Neural cell (in vitro differentiated cells): ENCODE measurements around the gene ALLC. TPM values are rescaled to one million over a fixed set of nuclear protein-coding genes. Genes with fewer than 3 reads are reported as not detected.

Experiments used
- H2AFZ ChIP-seq: fragments of 200-600, 300-800 bp; sonication (generic), shearing (Covaris generic); 2 replicates; pipeline ENCODE4 v1.6.0; 2014; ENCODE audit warnings: low read depth, mild to moderate bottlenecking, antibody characterized with exemption, low read length, moderate library complexity
- H3F3A ChIP-seq: fragments of 200-600 bp; shearing (Covaris generic); 2 replicates; pipeline ENCODE4 v1.6.1; 2016; ENCODE audit warnings: mild to moderate bottlenecking, moderate library complexity, mixed read lengths, antibody characterized with exemption, low read length; ENCODE audit not compliant: insufficient read depth, poor library complexity, severe bottlenecking
- H3K27ac ChIP-seq: fragments of 200-600, 300-800 bp; sonication (generic), shearing (Covaris generic); 2 replicates; pipeline ENCODE4 v1.5.1; 2014; ENCODE audit warnings: mild to moderate bottlenecking, low read length, moderate library complexity
- H3K27me3 ChIP-seq: fragments of 300-800, 200-600 bp; sonication (generic), shearing (Covaris generic); 2 replicates; pipeline ENCODE4 v1.6.0; 2014; ENCODE audit warnings: mild to moderate bottlenecking, low read depth, low read length, moderate library complexity; ENCODE audit not compliant: insufficient read depth
- H3K36me3 ChIP-seq: fragments of 300-800, 200-600 bp; sonication (generic), shearing (Covaris generic); 2 replicates; pipeline ENCODE4 v1.5.1; 2014; ENCODE audit warnings: mild to moderate bottlenecking, antibody characterized with exemption, low read length, moderate library complexity; ENCODE audit not compliant: insufficient read depth
- H3K4me2 ChIP-seq: fragments of 300-800, 200-600 bp; sonication (generic), shearing (Covaris generic); 2 replicates; pipeline ENCODE4 v1.6.0; 2014; ENCODE audit warnings: mild to moderate bottlenecking, low read length
- H3K4me3 ChIP-seq: fragments of 300-800, 200-600 bp; sonication (generic), shearing (Covaris generic); 2 replicates; pipeline ENCODE4 v1.5.1; 2014; ENCODE audit warnings: mild to moderate bottlenecking, low read length, moderate library complexity
- H3K79me2 ChIP-seq: fragments of 200-600 bp; shearing (Covaris generic); replicated peaks from 2 replicates; pipeline ENCODE4 v1.6.0; 2014; ENCODE audit warnings: mild to moderate bottlenecking, low read length, moderate library complexity; ENCODE audit not compliant: insufficient read depth
- H3K9ac ChIP-seq: fragments of 300-800, 200-600 bp; sonication (generic), shearing (Covaris generic); 2 replicates; pipeline ENCODE4 v1.6.1; 2016; ENCODE audit warnings: mild to moderate bottlenecking, low read length, mixed read lengths
- H3K9me2 ChIP-seq: fragments of 200-600 bp; shearing (Covaris generic); 2 replicates; pipeline ENCODE4 v1.6.1; 2016; ENCODE audit warnings: mild to moderate bottlenecking, low read length, mixed read lengths; ENCODE audit not compliant: insufficient read depth
- H3K9me3 ChIP-seq: fragments of 200-600, 300-800 bp; sonication (generic), shearing (Covaris generic); 2 replicates; pipeline ENCODE4 v1.6.1; 2016; ENCODE audit warnings: mild to moderate bottlenecking, mixed run types, low read length, moderate library complexity, mixed read lengths
- H4K20me1 ChIP-seq: fragments of 200-600 bp; shearing (Covaris generic); 2 replicates; pipeline ENCODE4 v1.6.1; 2016; ENCODE audit warnings: mild to moderate bottlenecking, mixed run types; ENCODE audit not compliant: insufficient read depth
- EP300 ChIP-seq: fragments of 450-650 bp; conservative IDR thresholded peaks from 2 replicates; pipeline ENCODE4 v1.6.1; 2014; ENCODE audit warnings: antibody characterized with exemption, mild to moderate bottlenecking, moderate library complexity; ENCODE audit not compliant: poor library complexity, severe bottlenecking
- EZH2 ChIP-seq: fragments of 200-600, 300-800 bp; shearing (Covaris generic), sonication (generic); IDR thresholded peaks from 2 replicates; pipeline ENCODE4 v1.6.1; 2014; ENCODE audit warnings: antibody characterized with exemption, low read length, borderline replicate concordance, mild to moderate bottlenecking; ENCODE audit not compliant: insufficient read depth, poor library complexity, severe bottlenecking
- MXI1 ChIP-seq: fragments of 450-650 bp; conservative IDR thresholded peaks from 2 replicates; pipeline ENCODE4 v1.6.1; 2014; ENCODE audit warnings: antibody characterized with exemption, mild to moderate bottlenecking; ENCODE audit not compliant: poor library complexity, severe bottlenecking
- POLR2AphosphoS5 ChIP-seq: IDR thresholded peaks from 2 replicates; pipeline ENCODE4 v1.6.1; 2012
- RAD21 ChIP-seq: fragments of 450-650 bp; conservative IDR thresholded peaks from 2 replicates; pipeline ENCODE4 v1.6.1; 2014; ENCODE audit warnings: antibody characterized with exemption, mild to moderate bottlenecking, moderate library complexity
- SMC3 ChIP-seq: fragments of 450-650 bp; conservative IDR thresholded peaks from 2 replicates; pipeline ENCODE4 v1.6.1; 2014; ENCODE audit warnings: antibody characterized with exemption, mild to moderate bottlenecking, moderate library complexity; ENCODE audit not compliant: poor library complexity
- TAF1 ChIP-seq: IDR thresholded peaks from 2 replicates; pipeline ENCODE4 v1.6.1; 2012; ENCODE audit warnings: low read depth
- polyA plus RNA-seq: library from polyadenylated mRNA; depleted of rRNA; stranded (reverse); fragments of >200 nt; gene quantifications from 2 replicates; pipeline ENCODE4 v1.2.3, GENCODE V29; 2014
- TF ChIP-seq, protein P1 (sequence below): fragments of 450-650 bp; IDR thresholded peaks from 2 replicates; pipeline ENCODE4 v1.5.1; 2014; ENCODE audit warnings: antibody characterized with exemption, mild to moderate bottlenecking, moderate library complexity; ENCODE audit not compliant: poor library complexity, severe bottlenecking
- TF ChIP-seq, protein P2 (sequence below): IDR thresholded peaks from 2 replicates; pipeline ENCODE4 v1.6.1; 2012; ENCODE audit warnings: borderline replicate concordance

ALLC gene
- polyA plus RNA-seq, 1 donor from 2014 or later: 0.33 TPM

DNA sequence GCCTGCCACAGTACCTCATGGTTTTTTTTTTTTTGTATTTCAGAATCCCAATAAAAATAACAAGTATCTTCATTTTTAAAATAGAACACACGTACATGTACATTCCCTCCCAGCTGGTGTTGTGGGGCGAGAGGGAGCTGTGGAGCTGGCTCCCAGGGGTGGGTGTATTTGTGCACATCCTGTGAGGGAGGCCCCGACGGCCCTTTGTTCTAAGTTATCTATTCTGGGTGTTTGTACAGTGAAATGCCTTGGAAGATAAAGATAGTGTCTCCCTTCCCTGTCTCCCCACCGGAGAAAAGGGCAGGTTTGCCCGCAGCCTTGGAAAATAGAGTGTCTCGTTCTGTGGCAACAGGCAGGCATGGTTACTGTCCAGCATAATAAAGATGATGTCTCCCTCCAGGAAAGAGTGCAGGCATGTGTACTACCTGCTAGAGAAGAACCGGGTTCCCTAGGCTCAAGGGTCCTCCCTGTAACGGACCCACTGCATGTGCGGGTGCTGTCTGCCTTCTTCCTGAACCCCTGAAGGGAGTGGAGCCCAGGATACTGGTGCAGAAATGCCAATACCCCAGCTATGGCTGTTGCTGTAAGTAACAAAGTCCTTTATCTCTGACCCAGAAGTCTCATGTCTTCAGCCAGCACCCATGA is 12.1 kb upstream of the ALLC start:
- H3K9me2 ChIP-seq: no peaks in the 10 kb centered on the region
- H3K4me2 ChIP-seq: no peak overlapping the region
- H2AFZ ChIP-seq: no peak overlapping the region
- H4K20me1 ChIP-seq: no peaks in the 10 kb centered on the region
- H3K9ac ChIP-seq: no peak overlapping the region
- TF ChIP-seq SMC3: no peak
- TF ChIP-seq RAD21: no peak
- TF ChIP-seq, protein P1, sequence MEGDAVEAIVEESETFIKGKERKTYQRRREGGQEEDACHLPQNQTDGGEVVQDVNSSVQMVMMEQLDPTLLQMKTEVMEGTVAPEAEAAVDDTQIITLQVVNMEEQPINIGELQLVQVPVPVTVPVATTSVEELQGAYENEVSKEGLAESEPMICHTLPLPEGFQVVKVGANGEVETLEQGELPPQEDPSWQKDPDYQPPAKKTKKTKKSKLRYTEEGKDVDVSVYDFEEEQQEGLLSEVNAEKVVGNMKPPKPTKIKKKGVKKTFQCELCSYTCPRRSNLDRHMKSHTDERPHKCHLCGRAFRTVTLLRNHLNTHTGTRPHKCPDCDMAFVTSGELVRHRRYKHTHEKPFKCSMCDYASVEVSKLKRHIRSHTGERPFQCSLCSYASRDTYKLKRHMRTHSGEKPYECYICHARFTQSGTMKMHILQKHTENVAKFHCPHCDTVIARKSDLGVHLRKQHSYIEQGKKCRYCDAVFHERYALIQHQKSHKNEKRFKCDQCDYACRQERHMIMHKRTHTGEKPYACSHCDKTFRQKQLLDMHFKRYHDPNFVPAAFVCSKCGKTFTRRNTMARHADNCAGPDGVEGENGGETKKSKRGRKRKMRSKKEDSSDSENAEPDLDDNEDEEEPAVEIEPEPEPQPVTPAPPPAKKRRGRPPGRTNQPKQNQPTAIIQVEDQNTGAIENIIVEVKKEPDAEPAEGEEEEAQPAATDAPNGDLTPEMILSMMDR: no peak
- TF ChIP-seq, protein P2, sequence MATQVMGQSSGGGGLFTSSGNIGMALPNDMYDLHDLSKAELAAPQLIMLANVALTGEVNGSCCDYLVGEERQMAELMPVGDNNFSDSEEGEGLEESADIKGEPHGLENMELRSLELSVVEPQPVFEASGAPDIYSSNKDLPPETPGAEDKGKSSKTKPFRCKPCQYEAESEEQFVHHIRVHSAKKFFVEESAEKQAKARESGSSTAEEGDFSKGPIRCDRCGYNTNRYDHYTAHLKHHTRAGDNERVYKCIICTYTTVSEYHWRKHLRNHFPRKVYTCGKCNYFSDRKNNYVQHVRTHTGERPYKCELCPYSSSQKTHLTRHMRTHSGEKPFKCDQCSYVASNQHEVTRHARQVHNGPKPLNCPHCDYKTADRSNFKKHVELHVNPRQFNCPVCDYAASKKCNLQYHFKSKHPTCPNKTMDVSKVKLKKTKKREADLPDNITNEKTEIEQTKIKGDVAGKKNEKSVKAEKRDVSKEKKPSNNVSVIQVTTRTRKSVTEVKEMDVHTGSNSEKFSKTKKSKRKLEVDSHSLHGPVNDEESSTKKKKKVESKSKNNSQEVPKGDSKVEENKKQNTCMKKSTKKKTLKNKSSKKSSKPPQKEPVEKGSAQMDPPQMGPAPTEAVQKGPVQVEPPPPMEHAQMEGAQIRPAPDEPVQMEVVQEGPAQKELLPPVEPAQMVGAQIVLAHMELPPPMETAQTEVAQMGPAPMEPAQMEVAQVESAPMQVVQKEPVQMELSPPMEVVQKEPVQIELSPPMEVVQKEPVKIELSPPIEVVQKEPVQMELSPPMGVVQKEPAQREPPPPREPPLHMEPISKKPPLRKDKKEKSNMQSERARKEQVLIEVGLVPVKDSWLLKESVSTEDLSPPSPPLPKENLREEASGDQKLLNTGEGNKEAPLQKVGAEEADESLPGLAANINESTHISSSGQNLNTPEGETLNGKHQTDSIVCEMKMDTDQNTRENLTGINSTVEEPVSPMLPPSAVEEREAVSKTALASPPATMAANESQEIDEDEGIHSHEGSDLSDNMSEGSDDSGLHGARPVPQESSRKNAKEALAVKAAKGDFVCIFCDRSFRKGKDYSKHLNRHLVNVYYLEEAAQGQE: no peak
- no peak for TF ChIP-seq MXI1
- TF ChIP-seq TAF1: no peak
- no peak for TF ChIP-seq POLR2AphosphoS5
- TF ChIP-seq EZH2: no peak
- TF ChIP-seq EP300: no peak
- no peaks in the 10 kb centered on the region for H3K27me3 ChIP-seq
- H3K36me3 ChIP-seq: no peaks in the 10 kb centered on the region
- no peaks in the 10 kb centered on the region for H3K9me3 ChIP-seq
- H3K4me3 ChIP-seq: no peak overlapping the region
- H3K79me2 ChIP-seq: no peaks in the 10 kb centered on the region
- no peaks in the 10 kb centered on the region for H3F3A ChIP-seq
- no peak overlapping the region for H3K27ac ChIP-seq

DNA sequence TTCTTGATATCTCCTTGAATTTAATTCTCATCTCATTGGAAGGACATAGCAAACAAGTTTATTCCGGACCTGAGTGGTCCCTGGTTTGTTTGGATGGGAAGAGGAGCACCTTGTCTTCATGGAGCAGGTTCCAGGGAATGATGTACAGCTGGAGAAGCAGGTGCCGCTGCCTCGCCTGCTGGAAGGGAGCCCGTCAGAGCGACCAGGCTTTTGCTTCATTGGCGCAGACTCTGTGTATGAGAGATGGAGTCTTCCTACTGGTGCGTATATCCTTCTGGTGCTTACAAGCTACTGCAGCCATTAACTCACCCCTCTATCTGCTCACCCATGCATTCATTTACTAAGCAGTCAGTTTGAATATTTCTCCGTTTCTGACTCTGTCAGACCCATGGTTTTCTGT is 11.6 kb upstream of the ALLC start:
- no peak for TF ChIP-seq RAD21
- TF ChIP-seq POLR2AphosphoS5: no peak
- TF ChIP-seq, protein P1: no peak
- no peak for TF ChIP-seq SMC3
- TF ChIP-seq EP300: no peak
- no peak for TF ChIP-seq EZH2
- no peak for TF ChIP-seq MXI1
- TF ChIP-seq, protein P2: no peak
- TF ChIP-seq TAF1: no peak
- H2AFZ ChIP-seq: no peak overlapping the region
- no peaks in the 10 kb centered on the region for H3F3A ChIP-seq
- H4K20me1 ChIP-seq: no peaks in the 10 kb centered on the region
- H3K79me2 ChIP-seq: no peaks in the 10 kb centered on the region
- no peaks in the 10 kb centered on the region for H3K9me2 ChIP-seq
- H3K4me3 ChIP-seq: no peak overlapping the region
- no peak overlapping the region for H3K4me2 ChIP-seq
- H3K9me3 ChIP-seq: no peaks in the 10 kb centered on the region
- no peak overlapping the region for H3K9ac ChIP-seq
- no peak overlapping the region for H3K27ac ChIP-seq
- H3K27me3 ChIP-seq: no peaks in the 10 kb centered on the region
- H3K36me3 ChIP-seq: no peaks in the 10 kb centered on the region
